Measurements from ENCODE around the gene KCNQ1.

- TF ChIP-seq TSHZ2 (CRISPR knock-in tag; IDR thresholded peaks at IDR 0.05) (no peak), ZFP30 (CRISPR knock-in tag; IDR thresholded peaks at IDR 0.05) (no peak), CREB5 (CRISPR knock-in tag; IDR thresholded peaks at IDR 0.05; ENCODE audit: low read depth) (no peak)
Observed at GRCh38 chr11:2748061-2748813, 303.4 kb downstream of the KCNQ1 start.

Measured in SK-N-SH treated with all-trans-retinoic acid at 6 μM for 48 hours (cell line).